DMS153 (cell line): Measurements from ENCODE around the gene MEF2D.

Experiments used
- DNase-seq: peaks from one replicate; lab custom pipeline; 2025; lab: John Stamatoyannopoulos, UW

MEF2D gene

DNA sequence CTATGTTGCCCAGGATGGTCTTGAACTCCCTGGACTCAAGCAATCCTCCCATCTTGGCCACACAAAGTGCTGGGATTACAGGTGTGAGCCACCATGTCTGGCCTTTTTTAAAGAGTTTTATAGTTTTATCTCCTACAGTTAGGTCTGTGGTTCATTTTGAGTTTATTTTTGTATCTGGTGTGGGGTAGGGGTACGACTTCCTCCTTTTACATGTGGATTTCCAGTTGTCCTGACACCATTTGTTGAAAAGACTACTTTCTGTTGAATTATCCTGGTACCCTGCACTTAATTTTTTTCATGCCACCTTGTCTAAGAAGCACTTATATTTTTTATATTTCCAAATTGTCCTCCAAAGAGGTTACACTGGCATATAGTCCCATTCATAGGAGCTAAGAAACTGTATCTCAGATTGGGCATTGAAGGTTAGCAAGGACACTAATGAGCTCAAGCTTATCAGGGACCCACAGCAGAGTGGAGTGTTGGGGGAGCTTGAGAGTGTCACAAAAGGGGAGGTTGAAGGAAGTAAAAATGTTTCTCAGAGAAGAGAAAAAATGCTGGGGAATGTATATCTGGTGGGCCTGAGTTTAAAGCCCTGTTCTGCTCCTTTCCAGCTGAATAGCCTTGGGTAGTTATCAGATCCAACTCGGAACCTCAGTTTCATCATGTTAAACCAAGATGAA, 23.4 kb upstream of the MEF2D start:
- DNase-seq = no peak

DNA sequence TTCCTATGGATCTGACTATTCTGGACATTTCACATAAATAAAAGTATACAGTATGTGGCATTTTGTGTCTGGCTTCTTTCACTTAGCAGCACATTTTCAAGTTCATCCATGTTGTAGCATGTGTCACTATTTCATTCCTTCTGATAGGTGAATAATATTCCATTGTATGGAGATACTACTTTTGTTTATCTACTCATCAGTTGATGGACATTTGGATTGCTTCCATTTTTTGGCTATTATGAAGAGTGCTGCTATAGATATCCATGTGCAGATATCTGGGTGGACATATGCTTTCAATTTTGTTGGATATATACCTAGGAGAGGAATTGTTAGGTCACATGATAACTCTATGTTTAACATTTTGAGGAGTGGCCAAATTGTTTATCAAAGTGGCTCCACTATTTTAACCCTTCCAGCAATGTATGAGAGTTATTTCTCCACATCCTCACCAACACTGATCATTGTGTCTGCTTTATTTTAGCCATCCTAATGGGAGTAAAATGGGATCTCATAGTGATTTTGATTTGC, 21.9 kb upstream of the MEF2D start:
- no peak for DNase-seq

DNA sequence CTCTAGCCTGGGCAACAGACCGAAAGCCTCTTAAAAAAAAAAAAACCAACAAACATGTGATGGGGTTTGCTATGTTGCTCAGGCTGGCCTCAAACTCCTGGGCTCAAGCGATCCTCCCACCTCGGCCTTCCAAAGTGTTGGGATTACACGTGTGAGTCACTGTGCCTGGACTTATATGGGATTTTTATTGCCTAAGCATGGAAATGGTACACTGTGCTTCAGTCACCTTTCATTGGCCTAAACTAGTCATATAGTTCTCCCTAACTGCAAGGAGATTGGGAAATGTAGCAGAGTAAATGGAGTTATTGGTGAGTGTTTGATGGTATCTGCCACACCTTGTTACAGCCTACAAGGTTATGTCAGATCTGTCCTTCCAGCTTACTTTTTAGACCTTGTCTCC, 17.2 kb upstream of the MEF2D start:
- no peak for DNase-seq

DNA sequence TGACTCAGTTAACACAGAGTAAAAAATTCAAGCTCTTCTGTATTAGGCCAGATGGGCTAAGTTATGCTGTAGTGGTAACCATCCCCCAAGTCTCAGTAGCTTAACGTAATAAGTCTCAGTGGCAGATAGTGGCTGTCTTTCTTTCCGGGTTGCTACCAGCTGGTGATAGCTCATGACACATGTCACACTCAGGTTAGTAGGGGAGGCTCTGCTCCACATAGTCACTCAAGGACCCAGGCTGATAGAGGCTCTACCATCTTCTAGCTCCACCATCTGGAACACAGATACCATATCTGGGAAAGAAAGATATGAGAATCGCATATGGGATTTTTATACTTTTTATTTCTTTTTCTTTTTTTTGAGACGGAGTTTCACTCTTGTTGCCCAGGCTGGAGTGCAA, 16.2 kb upstream of the MEF2D start:
- no peak for DNase-seq

GRCh38 chr1:156515956-156516355, 15.4 kb upstream of the MEF2D start:
- DNase-seq = no peak

- DNase-seq = no peak
Observed at GRCh38 chr1:156513185-156513584, 12.6 kb upstream of the MEF2D start.

DNA sequence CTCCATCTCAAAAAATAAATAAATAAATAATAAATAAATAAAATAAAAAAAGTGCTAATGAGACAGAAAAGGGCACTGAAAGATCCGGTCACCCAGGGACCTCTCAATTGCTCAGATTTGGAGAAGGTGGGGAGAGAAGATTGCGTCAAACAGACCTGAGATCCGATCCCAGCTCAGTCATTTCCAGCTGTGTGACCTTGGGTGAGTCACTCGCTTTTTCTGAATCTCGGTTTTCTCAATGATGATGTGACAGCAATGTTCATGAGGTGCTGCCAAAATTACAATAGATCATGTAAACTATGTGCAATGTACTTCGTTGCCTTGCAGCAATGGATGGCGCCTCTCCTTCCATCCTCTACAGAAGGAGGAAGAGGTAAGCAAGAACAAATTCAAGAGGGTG, 11.1 kb upstream of the MEF2D start:
- no peak for DNase-seq

DNA sequence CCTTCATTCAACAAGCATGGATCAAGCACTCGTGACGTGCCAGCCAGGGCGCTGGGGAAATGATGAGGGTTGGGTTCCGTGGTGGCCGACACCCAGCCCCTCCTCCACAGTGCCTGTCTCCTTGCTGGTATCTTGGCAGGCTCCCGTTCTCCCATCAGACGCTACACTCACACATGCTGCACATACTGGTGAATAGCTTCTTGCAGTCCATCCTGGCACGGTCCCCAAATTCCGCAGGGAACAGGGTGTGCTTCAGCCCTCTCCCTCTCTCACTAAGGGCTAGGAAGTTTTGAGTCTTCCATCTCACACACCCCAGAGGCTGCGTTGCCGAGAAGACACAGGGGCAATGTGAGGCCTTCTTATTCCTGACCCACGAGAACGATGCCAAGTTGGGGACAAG, 10.1 kb upstream of the MEF2D start:
- peak; percentile 11 for DNase-seq

- DNase-seq = no peak
Observed at GRCh38 chr1:156509424-156510034, 9.0 kb upstream of the MEF2D start.

GRCh38 chr1:156508955-156509234, 8.3 kb upstream of the MEF2D start:
- DNase-seq = no peak

DNA sequence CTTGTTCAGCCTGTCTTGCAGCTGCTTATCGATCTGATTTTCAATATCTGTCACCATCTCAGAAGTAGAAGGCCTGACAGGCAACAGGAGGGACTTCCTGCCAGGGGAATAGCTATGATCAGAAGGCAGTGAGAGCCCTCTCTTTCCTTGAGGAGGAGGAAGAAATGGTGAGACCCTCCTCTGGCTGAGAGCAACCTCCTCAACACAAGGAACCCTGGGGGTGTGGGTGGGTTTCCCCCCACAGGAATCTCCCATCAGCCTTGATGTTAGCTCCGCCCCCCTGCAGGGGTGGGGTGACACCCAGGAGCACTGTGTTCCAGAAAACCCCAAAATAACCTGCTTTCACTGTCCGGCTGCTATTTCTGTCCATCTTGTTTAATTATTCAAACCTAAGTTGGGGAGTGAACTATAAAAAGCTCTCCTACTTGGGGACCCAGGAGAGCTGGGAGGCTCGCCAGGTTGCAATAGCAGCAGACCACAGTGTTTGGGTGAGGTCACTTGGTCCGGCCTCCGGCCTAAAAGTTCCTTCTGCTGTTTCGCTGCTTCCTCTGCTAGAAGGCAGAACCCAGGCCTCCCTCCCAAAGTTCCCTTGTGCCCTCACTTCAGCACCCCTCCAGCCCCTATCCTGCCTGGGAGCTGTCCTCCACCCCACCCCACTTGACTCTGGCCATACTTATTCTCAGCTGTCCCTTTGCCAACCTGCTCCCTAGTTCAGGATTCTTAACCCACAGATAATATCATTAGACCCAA, 7.8 kb upstream of the MEF2D start:
- no peak for DNase-seq

DNA sequence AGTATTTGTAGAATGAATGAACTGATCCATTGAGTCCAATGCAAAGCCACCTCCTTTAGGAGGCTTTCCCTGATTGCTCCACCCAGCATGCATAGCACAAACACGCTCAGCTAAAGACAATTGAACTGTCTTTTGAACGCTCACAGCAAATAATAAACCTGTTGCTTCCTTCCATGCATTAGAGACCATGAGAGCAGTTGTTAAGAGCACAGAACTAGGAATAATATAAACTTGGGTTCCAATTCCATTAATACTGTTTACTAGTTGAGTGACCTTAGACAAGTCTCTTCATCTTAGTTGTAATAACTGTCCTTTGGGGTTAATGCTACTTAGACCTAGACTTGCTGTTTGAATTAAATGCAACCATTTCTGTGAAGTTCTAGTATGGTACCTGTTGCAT, 5.9 kb upstream of the MEF2D start:
- DNase-seq = no peak

DNA sequence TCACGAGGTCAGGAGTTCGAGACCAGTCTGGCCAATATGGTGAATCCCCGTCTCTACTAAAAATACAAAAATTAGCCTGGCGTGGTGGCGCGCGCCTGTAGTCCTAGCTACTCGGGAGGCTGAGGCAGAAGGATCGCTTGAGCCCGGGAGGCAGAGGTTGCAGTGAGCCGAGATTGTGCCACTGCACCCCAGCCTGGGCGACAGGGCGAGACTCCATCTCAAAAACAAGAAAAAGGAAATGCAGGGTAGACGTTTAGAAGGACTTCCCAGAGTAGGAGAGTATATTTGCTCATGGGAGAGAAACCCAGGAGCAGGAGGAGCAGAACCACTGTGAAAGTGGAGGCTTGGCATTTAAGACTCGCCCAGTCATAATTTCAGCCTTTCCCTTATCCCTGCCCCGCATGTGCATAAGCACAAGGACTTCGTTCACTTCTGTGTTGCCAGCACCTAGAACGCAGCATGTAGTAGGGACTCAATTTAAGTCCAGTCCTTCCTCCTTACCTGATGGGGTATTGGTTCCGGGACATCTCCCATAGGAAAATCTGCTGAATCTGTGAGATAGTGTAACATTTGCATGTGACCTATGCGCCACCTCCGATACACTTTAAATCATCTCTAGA, 5.2 kb upstream of the MEF2D start:
- DNase-seq = no peak

- DNase-seq = peak; percentile 99
Observed at GRCh38 chr1:156504821-156505678, 4.5 kb upstream of the MEF2D start.

DNA sequence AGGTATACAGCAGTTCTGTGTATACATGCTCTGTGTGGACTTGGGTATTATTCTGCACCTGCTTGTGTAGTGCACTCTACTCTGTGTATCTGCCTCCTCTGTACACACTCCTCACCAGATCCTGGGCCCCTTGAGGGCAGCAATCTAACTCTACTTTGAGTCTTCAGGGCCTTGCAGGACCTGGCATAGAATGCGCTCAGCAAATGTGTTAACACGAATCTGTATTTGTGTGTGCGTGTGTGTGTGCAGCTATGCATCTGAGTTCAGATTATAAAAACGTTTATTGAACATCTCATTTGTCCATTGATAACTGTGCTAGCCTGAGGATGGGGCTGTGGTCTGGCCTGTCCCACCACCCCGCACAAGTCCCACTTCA, 3.9 kb upstream of the MEF2D start:
- peak; percentile 79 for DNase-seq

GRCh38 chr1:156503698-156504437, 3.3 kb upstream of the MEF2D start:
- no peak for DNase-seq

GRCh38 chr1:156502894-156503697, 2.5 kb upstream of the MEF2D start:
- peak; percentile 48 for DNase-seq

DNA sequence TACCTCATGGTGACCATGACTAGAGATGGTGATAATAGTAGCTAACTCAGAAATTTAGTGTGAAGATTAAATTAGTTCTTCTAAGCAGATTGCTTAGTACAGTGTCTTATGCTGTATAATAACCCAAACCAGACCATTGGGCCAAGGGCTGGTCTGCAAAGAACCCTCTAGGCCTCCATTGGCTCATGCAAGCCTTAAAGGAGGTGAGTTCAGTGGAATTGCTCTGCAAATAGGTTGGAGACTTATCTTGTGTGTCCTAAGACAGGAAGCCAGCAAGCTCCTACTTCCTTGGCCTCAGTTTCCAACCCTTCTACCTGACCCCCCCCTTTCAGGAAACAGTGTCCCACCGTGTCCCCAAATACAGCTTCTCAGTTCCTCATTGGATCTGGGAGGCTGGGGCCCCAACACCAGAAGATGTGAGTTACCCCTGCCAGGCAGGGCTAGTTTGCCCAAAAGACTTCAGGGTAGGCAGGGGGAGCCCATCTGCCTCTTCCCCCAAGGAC, 1.9 kb upstream of the MEF2D start:
- no peak for DNase-seq

- peak; percentile 92 for DNase-seq
Observed at GRCh38 chr1:156500793-156501506, 375 bp upstream of the MEF2D start.
